ENCODE measurements around the gene SLC49A4.

SLC49A4 gene

GRCh38 chr3:122880173-122880572, 85.3 kb downstream of the SLC49A4 start:
- DNase-seq (ENCODE audit: low spot score in 2 of 2) (no peak), ATAC-seq (replicated peaks; ENCODE audit: extremely low read depth, poor library complexity, severe bottlenecking) (no peak)
- Mint-ChIP-seq H3K4me1 (peaks cover 11% of the 10 kb centered on the region), H3K27me3 (no peaks in the 10 kb centered on the region), H3K4me3 (no peak overlapping the region), H3K9me3 (no peaks in the 10 kb centered on the region), H3K27ac (ENCODE audit: low read depth) (no peak overlapping the region), H3K36me3 (ENCODE audit: insufficient read depth) (peaks cover 10% of the 10 kb centered on the region)

GRCh38 chr3:122880624-122881023, 85.8 kb downstream of the SLC49A4 start:
- Mint-ChIP-seq H3K9me3 (no peaks in the 10 kb centered on the region), H3K36me3 (ENCODE audit: insufficient read depth) (peaks cover 8% of the 10 kb centered on the region), H3K4me1 (peaks cover 8% of the 10 kb centered on the region), H3K4me3 (no peak overlapping the region), H3K27me3 (no peaks in the 10 kb centered on the region), H3K27ac (ENCODE audit: low read depth) (no peak overlapping the region)
- DNase-seq (ENCODE audit: low spot score in 2 of 2) (no peak), ATAC-seq (replicated peaks; ENCODE audit: extremely low read depth, poor library complexity, severe bottlenecking) (no peak)

GRCh38 chr3:122882361-122882947, 87.6 kb downstream of the SLC49A4 start:
- Mint-ChIP-seq H3K4me3 (no peak overlapping the region), H3K4me1 (no peaks in the 10 kb centered on the region), H3K27me3 (no peaks in the 10 kb centered on the region), H3K9me3 (no peaks in the 10 kb centered on the region), H3K36me3 (ENCODE audit: insufficient read depth) (peaks cover 8% of the 10 kb centered on the region), H3K27ac (ENCODE audit: low read depth) (no peak overlapping the region)
- ATAC-seq (replicated peaks; ENCODE audit: extremely low read depth, poor library complexity, severe bottlenecking) (no peak), DNase-seq (ENCODE audit: low spot score in 2 of 2) (no peak)

- Mint-ChIP-seq H3K4me1 (peaks cover 5% of the 10 kb centered on the region), H3K27ac (ENCODE audit: low read depth) (no peak overlapping the region), H3K27me3 (no peaks in the 10 kb centered on the region), H3K36me3 (ENCODE audit: insufficient read depth) (peaks cover 4% of the 10 kb centered on the region), H3K4me3 (no peak overlapping the region), H3K9me3 (no peaks in the 10 kb centered on the region)
- no peak for ATAC-seq (replicated peaks; ENCODE audit: extremely low read depth, poor library complexity, severe bottlenecking)
- DNase-seq (ENCODE audit: low spot score in 2 of 2) = no peak
These were observed 91.4 kb downstream of the SLC49A4 start for GRCh38 chr3:122886251-122886650.

- H3K4me1 Mint-ChIP-seq = peaks cover 5% of the 10 kb centered on the region
- no peak for ATAC-seq (replicated peaks; ENCODE audit: extremely low read depth, poor library complexity, severe bottlenecking)
- H3K27ac Mint-ChIP-seq (ENCODE audit: low read depth) = no peak overlapping the region
These were observed 92.1 kb downstream of the SLC49A4 start for GRCh38 chr3:122886946-122887345.

GRCh38 chr3:122890077-122890719, 95.3 kb downstream of the SLC49A4 start:
- Mint-ChIP-seq H3K27me3 (no peaks in the 10 kb centered on the region), H3K27ac (ENCODE audit: low read depth) (no peak overlapping the region), H3K9me3 (no peaks in the 10 kb centered on the region), H3K36me3 (ENCODE audit: insufficient read depth) (no peaks in the 10 kb centered on the region), H3K4me3 (no peak overlapping the region), H3K4me1 (peaks cover 16% of the 10 kb centered on the region)
- no peak for ATAC-seq (replicated peaks; ENCODE audit: extremely low read depth, poor library complexity, severe bottlenecking)
- DNase-seq (ENCODE audit: low spot score in 2 of 2) = no peak

More at GRCh38 chr3:122886946-122887345, 92.1 kb downstream of the SLC49A4 start:
- H3K4me3 Mint-ChIP-seq = no peak overlapping the region
- H3K36me3 Mint-ChIP-seq (ENCODE audit: insufficient read depth) = peaks cover 4% of the 10 kb centered on the region
- no peaks in the 10 kb centered on the region for H3K9me3 Mint-ChIP-seq
- H3K27me3 Mint-ChIP-seq = no peaks in the 10 kb centered on the region
- no peak for DNase-seq (ENCODE audit: low spot score in 2 of 2)

- no peak for DNase-seq (ENCODE audit: low spot score in 2 of 2)
- Mint-ChIP-seq H3K4me3 (no peak overlapping the region), H3K9me3 (no peaks in the 10 kb centered on the region), H3K27me3 (no peaks in the 10 kb centered on the region), H3K36me3 (ENCODE audit: insufficient read depth) (no peaks in the 10 kb centered on the region), H3K4me1 (peaks cover 16% of the 10 kb centered on the region), H3K27ac (ENCODE audit: low read depth) (no peak overlapping the region)
- no peak for ATAC-seq (replicated peaks; ENCODE audit: extremely low read depth, poor library complexity, severe bottlenecking)
These were observed 95.9 kb downstream of the SLC49A4 start for GRCh38 chr3:122890720-122891220.

- Mint-ChIP-seq H3K27me3 (peaks cover 7% of the 10 kb centered on the region), H3K4me3 (no peak overlapping the region), H3K27ac (ENCODE audit: low read depth) (no peak overlapping the region), H3K9me3 (no peaks in the 10 kb centered on the region), H3K4me1 (peaks cover 16% of the 10 kb centered on the region), H3K36me3 (ENCODE audit: insufficient read depth) (no peaks in the 10 kb centered on the region)
- ATAC-seq (replicated peaks; ENCODE audit: extremely low read depth, poor library complexity, severe bottlenecking) (no peak), DNase-seq (ENCODE audit: low spot score in 2 of 2) (no peak)
These were observed 97.5 kb downstream of the SLC49A4 start for GRCh38 chr3:122892118-122892960.

- H3K4me3 Mint-ChIP-seq = no peak overlapping the region
- H3K4me1 Mint-ChIP-seq = peaks cover 16% of the 10 kb centered on the region
- no peaks in the 10 kb centered on the region for H3K9me3 Mint-ChIP-seq
- H3K36me3 Mint-ChIP-seq (ENCODE audit: insufficient read depth) = no peaks in the 10 kb centered on the region
- peaks cover 14% of the 10 kb centered on the region for H3K27me3 Mint-ChIP-seq
- no peak for DNase-seq (ENCODE audit: low spot score in 2 of 2)
- no peak for ATAC-seq (replicated peaks; ENCODE audit: extremely low read depth, poor library complexity, severe bottlenecking)
- no peak overlapping the region for H3K27ac Mint-ChIP-seq (ENCODE audit: low read depth)
These were observed 98.4 kb downstream of the SLC49A4 start for GRCh38 chr3:122893282-122893681.

GRCh38 chr3:122893754-122894668, 99.1 kb downstream of the SLC49A4 start:
- H3K4me3 Mint-ChIP-seq = no peak overlapping the region
- DNase-seq (ENCODE audit: low spot score in 2 of 2) = no peak
- no peaks in the 10 kb centered on the region for H3K36me3 Mint-ChIP-seq (ENCODE audit: insufficient read depth)
- peaks cover 21% of the 10 kb centered on the region for H3K27me3 Mint-ChIP-seq
- peaks cover 16% of the 10 kb centered on the region for H3K4me1 Mint-ChIP-seq
- no peaks in the 10 kb centered on the region for H3K9me3 Mint-ChIP-seq
- H3K27ac Mint-ChIP-seq (ENCODE audit: low read depth) = no peak overlapping the region
- no peak for ATAC-seq (replicated peaks; ENCODE audit: extremely low read depth, poor library complexity, severe bottlenecking)

- Mint-ChIP-seq H3K27ac (ENCODE audit: low read depth) (no peak overlapping the region), H3K9me3 (no peaks in the 10 kb centered on the region), H3K4me1 (peaks cover 7% of the 10 kb centered on the region), H3K27me3 (peaks cover 43% of the 10 kb centered on the region), H3K36me3 (ENCODE audit: insufficient read depth) (no peaks in the 10 kb centered on the region), H3K4me3 (no peak overlapping the region)
- DNase-seq (ENCODE audit: low spot score in 2 of 2) (no peak), ATAC-seq (replicated peaks; ENCODE audit: extremely low read depth, poor library complexity, severe bottlenecking) (no peak)
These were observed 103.4 kb downstream of the SLC49A4 start for GRCh38 chr3:122898298-122898697.

GRCh38 chr3:122902326-122902725, 107.5 kb downstream of the SLC49A4 start:
- no peaks in the 10 kb centered on the region for H3K9me3 Mint-ChIP-seq
- H3K4me1 Mint-ChIP-seq = no peaks in the 10 kb centered on the region
- DNase-seq (ENCODE audit: low spot score in 2 of 2) (no peak), ATAC-seq (replicated peaks; ENCODE audit: extremely low read depth, poor library complexity, severe bottlenecking) (no peak)
- peaks cover 63% of the 10 kb centered on the region for H3K27me3 Mint-ChIP-seq
- no peaks in the 10 kb centered on the region for H3K36me3 Mint-ChIP-seq (ENCODE audit: insufficient read depth)
- no peak overlapping the region for H3K4me3 Mint-ChIP-seq
- no peak overlapping the region for H3K27ac Mint-ChIP-seq (ENCODE audit: low read depth)
